Coronary artery (tissue), 2 donors: ENCODE results near the gene FOXF1.
A peak's percentile ranks its signal among the peaks of the same experiment; 100 is the strongest.

Source experiments
- DNase-seq: peaks from one replicate; pipeline ENCODE4 v3.0.0-alpha.2; 2017; ENCODE audit warnings: low spot score
- H3K27ac ChIP-seq, 2 donors: fragments of 200-600 bp; sonication (generic); one replicate each; pipeline ENCODE4 v1.5.1; 2016 to 2019
- H3K4me3 ChIP-seq: fragments of 200-600 bp; sonication (generic); 2 replicates; pipeline ENCODE4 v1.5.1; 2016; ENCODE audit warnings: mild to moderate bottlenecking, moderate library complexity
- TF ChIP-seq, protein P1 (sequence below): fragments of 200-600 bp; sonication (generic); IDR thresholded peaks from one replicate; pipeline ENCODE4 v1.5.1; 2019; ENCODE audit warnings: antibody characterized with exemption

FOXF1 gene

DNA sequence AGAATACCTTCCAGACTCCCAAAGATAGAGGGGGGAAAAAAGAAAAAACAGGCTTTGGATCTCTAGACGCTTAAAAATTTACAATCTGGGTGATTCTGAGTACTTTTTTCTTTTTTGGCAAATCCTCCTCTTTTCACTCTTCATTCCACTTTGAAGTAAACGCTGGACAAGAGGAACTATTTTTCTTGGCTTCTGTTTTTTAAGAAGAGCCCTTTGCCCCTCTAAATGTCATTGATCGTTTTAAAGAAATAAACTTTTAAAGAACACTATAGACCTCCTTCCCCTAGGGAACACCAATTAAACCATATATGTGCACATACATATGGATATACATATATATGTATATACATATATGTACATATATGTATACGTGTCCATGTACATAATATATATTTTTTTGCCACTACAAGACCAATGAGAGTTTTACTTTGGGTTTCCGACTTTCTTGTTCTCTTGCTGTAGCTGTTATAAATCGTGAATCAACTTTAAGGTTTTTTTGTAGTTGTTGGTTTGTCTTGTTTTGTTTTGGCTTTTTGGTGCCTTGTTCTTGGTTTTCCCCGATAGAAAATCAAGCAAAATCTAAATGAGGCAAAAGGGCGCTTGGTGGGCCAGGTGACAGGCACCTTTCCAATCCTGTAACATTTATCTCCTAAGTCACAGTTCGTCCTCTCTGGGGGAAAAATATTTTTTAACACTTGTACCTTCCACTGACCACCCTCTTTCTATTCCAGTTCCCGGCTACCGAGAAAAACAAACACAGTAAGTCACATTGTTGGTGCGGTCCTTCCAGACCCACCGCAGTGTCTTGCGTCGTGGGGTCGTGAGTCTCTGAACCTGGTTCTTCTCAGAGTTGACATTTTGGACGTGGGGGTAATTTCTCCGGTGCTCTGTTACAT lies 4.4 kb downstream of the FOXF1 start:
- Histone ChIP-seq H3K4me3 (no peak overlapping the region), H3K27ac (no peak overlapping the region)
- DNase-seq: no peak
- TF ChIP-seq, protein P1, sequence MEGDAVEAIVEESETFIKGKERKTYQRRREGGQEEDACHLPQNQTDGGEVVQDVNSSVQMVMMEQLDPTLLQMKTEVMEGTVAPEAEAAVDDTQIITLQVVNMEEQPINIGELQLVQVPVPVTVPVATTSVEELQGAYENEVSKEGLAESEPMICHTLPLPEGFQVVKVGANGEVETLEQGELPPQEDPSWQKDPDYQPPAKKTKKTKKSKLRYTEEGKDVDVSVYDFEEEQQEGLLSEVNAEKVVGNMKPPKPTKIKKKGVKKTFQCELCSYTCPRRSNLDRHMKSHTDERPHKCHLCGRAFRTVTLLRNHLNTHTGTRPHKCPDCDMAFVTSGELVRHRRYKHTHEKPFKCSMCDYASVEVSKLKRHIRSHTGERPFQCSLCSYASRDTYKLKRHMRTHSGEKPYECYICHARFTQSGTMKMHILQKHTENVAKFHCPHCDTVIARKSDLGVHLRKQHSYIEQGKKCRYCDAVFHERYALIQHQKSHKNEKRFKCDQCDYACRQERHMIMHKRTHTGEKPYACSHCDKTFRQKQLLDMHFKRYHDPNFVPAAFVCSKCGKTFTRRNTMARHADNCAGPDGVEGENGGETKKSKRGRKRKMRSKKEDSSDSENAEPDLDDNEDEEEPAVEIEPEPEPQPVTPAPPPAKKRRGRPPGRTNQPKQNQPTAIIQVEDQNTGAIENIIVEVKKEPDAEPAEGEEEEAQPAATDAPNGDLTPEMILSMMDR: no peak

- no peak overlapping the region for H3K27ac ChIP-seq
- TF ChIP-seq, protein P1: no peak
- no peak for DNase-seq
- H3K4me3 ChIP-seq: peak overlapping the region; percentile 26
These were observed 5.1 kb downstream of the FOXF1 start for GRCh38 chr16:86515413-86515776.

GRCh38 chr16:86515777-86516622 lies 5.7 kb downstream of the FOXF1 start:
- no peak overlapping the region for H3K27ac ChIP-seq
- TF ChIP-seq, protein P1: no peak
- DNase-seq: no peak
- peak overlapping the region; percentile 26 for H3K4me3 ChIP-seq

- no peak overlapping the region for H3K27ac ChIP-seq
- no peak overlapping the region for H3K4me3 ChIP-seq
- TF ChIP-seq, protein P1: no peak
- no peak for DNase-seq
These were observed 6.3 kb downstream of the FOXF1 start for GRCh38 chr16:86516623-86517003.

DNA sequence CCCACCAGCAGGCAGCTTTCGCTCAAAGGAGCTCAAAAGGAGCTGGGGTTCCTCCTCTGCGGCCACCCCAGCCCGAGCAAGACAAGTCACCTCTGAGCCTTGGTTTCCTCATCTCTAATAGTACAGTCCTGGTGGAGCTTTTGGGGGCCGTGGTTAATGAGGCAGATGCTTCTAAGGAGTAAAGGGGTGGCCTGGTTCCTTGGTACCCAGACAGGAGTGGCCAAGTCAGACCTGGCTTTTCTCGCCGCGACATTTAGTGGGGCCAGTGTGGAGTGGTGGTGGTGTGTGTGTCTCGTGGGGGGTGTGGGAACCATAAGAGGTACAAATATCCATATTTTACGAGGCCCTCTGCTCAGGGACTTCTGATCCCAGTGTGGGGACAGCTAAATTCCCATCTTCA lies 6.7 kb downstream of the FOXF1 start:
- TF ChIP-seq, protein P1: no peak
- Histone ChIP-seq H3K27ac (no peak overlapping the region), H3K4me3 (no peak overlapping the region)
- no peak for DNase-seq

DNA sequence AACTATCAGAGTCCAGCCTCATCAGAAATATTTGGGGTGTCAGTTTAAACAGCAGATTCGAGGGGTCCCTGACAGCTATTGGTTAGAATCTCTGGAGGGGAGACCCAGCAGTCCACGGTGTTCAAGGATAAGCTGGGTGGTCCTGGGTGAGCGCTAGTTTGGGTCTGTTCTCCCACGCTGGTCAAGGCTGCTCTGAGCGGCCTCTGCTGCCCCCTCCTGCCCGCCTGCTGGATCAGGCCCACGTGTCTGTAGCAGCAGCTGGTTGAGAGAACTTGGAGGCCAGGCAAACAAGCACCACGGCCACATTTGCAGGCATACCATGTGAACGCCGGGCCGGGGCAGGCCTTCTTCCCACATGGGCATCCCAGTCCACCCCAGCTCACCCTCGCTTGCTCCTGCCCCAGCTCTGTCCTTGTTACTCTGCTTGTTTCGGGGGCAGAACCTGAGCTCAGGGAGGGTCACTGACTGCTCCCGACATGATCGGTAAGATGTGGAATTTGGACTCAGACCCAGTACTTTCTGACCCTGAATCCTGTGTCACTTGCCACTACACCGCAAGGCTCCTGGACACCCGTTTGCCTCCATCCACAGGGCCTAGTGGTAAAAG lies 7.4 kb downstream of the FOXF1 start:
- TF ChIP-seq, protein P1: peak; percentile 45
- no peak for DNase-seq
- H3K27ac ChIP-seq: no peak overlapping the region
- no peak overlapping the region for H3K4me3 ChIP-seq
